Liver (tissue), 9 donors: ENCODE results near the gene NBEA. TPM values are rescaled to one million over a fixed set of nuclear protein-coding genes. Genes with fewer than 3 reads are reported as not detected.

Experiments
- DNase-seq: peaks from one replicate; pipeline ENCODE4 v3.0.0-alpha.2; 2017; ENCODE audit warnings: low spot score
- H3K27ac ChIP-seq, 2 donors: one replicate each; pipeline ENCODE4 v1.7.0; 2013; ENCODE audit warnings: inconsistent platforms in 2 of 2, low read length in 2 of 2, control low read depth in 1 of 2, low read depth in 1 of 2, mild to moderate bottlenecking in 1 of 2
- H3K27me3 ChIP-seq, 4 donors: one replicate each; pipeline versions ENCODE4 v1.6.1 to v1.7.0; 2013; ENCODE audit warnings: low read length in 3 of 4, inconsistent platforms in 1 of 4, mild to moderate bottlenecking in 1 of 4, moderate library complexity in 1 of 4; ENCODE audit not compliant: control insufficient read depth in 4 of 4, insufficient read depth in 4 of 4
- H3K36me3 ChIP-seq, 4 donors: one replicate each; pipeline versions ENCODE4 v1.6.1 to v1.7.0; 2013; ENCODE audit warnings: low read length in 3 of 4, mild to moderate bottlenecking in 3 of 4, low read depth in 1 of 4, moderate library complexity in 1 of 4; ENCODE audit not compliant: control insufficient read depth in 4 of 4, insufficient read depth in 3 of 4
- H3K4me1 ChIP-seq, 4 donors: one replicate each; pipeline versions ENCODE4 v1.6.1 to v1.7.0; 2013; ENCODE audit warnings: low read length in 3 of 4, mild to moderate bottlenecking in 3 of 4, moderate library complexity in 1 of 4; ENCODE audit not compliant: control insufficient read depth in 4 of 4, insufficient read depth in 4 of 4
- H3K4me3 ChIP-seq, 3 donors: one replicate each; pipeline versions ENCODE4 v1.6.1 to v1.7.0; 2013; ENCODE audit warnings: low read length in 3 of 3, control low read depth in 1 of 3, low read depth in 1 of 3, mild to moderate bottlenecking in 1 of 3
- H3K9ac ChIP-seq, 2 donors: one replicate each; pipeline ENCODE4 v1.7.0; 2013; ENCODE audit warnings: low read length in 2 of 2, mild to moderate bottlenecking in 2 of 2, moderate library complexity in 2 of 2, control low read depth in 1 of 2, low read depth in 1 of 2
- H3K9me3 ChIP-seq, 4 donors: one replicate each; pipeline versions ENCODE4 v1.6.1 to v1.7.0; 2013; ENCODE audit warnings: low read length in 3 of 4; ENCODE audit not compliant: control insufficient read depth in 4 of 4
- EGR1 ChIP-seq, 2 donors: IDR thresholded peaks; 2 replicates each; pipeline ENCODE4 v1.6.1; 2016 to 2018; ENCODE audit warnings: antibody characterized with exemption in 2 of 2, low read depth in 2 of 2
- FOXA1 ChIP-seq: IDR thresholded peaks from 2 replicates; pipeline ENCODE4 v1.6.1; 2016; ENCODE audit warnings: antibody characterized with exemption
- FOXA2 ChIP-seq: IDR thresholded peaks from 2 replicates; pipeline ENCODE4 v1.6.1; 2016; ENCODE audit warnings: antibody characterized with exemption
- GABPA ChIP-seq, 2 donors: IDR thresholded peaks in 1 of 2; conservative IDR thresholded peaks in 1 of 2; 2 replicates each; pipeline ENCODE4 v1.6.1; 2016; ENCODE audit warnings: antibody characterized with exemption in 2 of 2, mild to moderate bottlenecking in 1 of 2, moderate library complexity in 1 of 2
- HNF4A ChIP-seq, 2 donors: conservative IDR thresholded peaks; 2 replicates each; pipeline ENCODE4 v1.6.1; 2016; ENCODE audit warnings: antibody characterized with exemption in 2 of 2, mild to moderate bottlenecking in 2 of 2
- HNF4G ChIP-seq: IDR thresholded peaks from 2 replicates; pipeline ENCODE4 v1.6.1; 2016; ENCODE audit warnings: antibody characterized with exemption
- JUND ChIP-seq, 2 donors: IDR thresholded peaks; 2 replicates each; pipeline ENCODE4 v1.6.1; 2016; ENCODE audit warnings: antibody characterized with exemption in 2 of 2
- NR2F2 ChIP-seq: IDR thresholded peaks from 2 replicates; pipeline ENCODE4 v1.6.1; 2016; ENCODE audit warnings: antibody characterized with exemption
- RAD21 ChIP-seq, 2 donors: IDR thresholded peaks; 2 replicates each; pipeline ENCODE4 v1.6.1; 2016; ENCODE audit warnings: antibody characterized with exemption in 2 of 2, mild to moderate bottlenecking in 2 of 2
- RXRA ChIP-seq, 2 donors: IDR thresholded peaks; 2 replicates each; pipeline ENCODE4 v1.6.1; 2017 to 2018; ENCODE audit warnings: antibody characterized with exemption in 2 of 2, mild to moderate bottlenecking in 1 of 2
- SP1 ChIP-seq: IDR thresholded peaks from 2 replicates; pipeline ENCODE4 v1.6.1; 2018; ENCODE audit warnings: antibody characterized with exemption, mild to moderate bottlenecking
- TAF1 ChIP-seq: conservative IDR thresholded peaks from 2 replicates; pipeline ENCODE4 v1.6.1; 2016; ENCODE audit warnings: antibody characterized with exemption, mild to moderate bottlenecking
- YY1 ChIP-seq: IDR thresholded peaks from 2 replicates; pipeline ENCODE4 v1.6.1; 2016; ENCODE audit warnings: antibody characterized with exemption, mild to moderate bottlenecking
- WGBS: extraction: QIAGEN DNeasy Blood & Tissue Kit; methylation state at CpG from one replicate; pipeline ENCODE4 v1.1.7; 2013; 5-methylcytosine and 5-hydroxymethylcytosine counted together
- polyA plus RNA-seq, 2 donors: library from polyadenylated mRNA; stranded (reverse) in 1 of 2; unstranded in 1 of 2; fragments of 200-250 nt in 1 of 2; fragments of >200 nt in 1 of 2; fragmentation: Nextera tagmentation in 1 of 2; extraction: Ambion mirVana in 1 of 2; gene quantifications; one replicate each; pipeline versions ENCODE4 v1.2.1 to v1.2.3, GENCODE V29; 2013 to 2015
- total RNA-seq, 2 donors: library from RNA; depleted of rRNA; stranded (reverse); fragments of >200 nt; gene quantifications; one replicate each; pipeline ENCODE4 v1.2.3, GENCODE V29; 2014
- TF ChIP-seq, protein P1 (sequence below): IDR thresholded peaks from 2 replicates; pipeline ENCODE4 v1.6.1; 2016; ENCODE audit warnings: antibody characterized with exemption, mild to moderate bottlenecking
- TF ChIP-seq, protein P2 (sequence below): IDR thresholded peaks from 2 replicates; pipeline ENCODE4 v1.6.1; 2016; ENCODE audit warnings: antibody characterized with exemption
- TF ChIP-seq, protein P3 (sequence below): fragments of 150-350 bp; IDR thresholded peaks from 2 replicates; pipeline ENCODE4 v1.5.1; 2017; ENCODE audit warnings: improper control_type of control experiment, low read depth, low read length; ENCODE audit not compliant: missing input control
- TF ChIP-seq, protein P4 (sequence below): IDR thresholded peaks from 2 replicates; pipeline ENCODE4 v1.6.1; 2016; ENCODE audit warnings: antibody characterized with exemption
- TF ChIP-seq, protein P5 (sequence below): IDR thresholded peaks from 2 replicates; pipeline ENCODE4 v1.6.1; 2016; ENCODE audit warnings: antibody characterized with exemption
- donor health status: healthy.
- donor health status: healthy.
- donor health status: healthy.
- donor health status: healthy.
- donor health status: healthy.

NBEA gene
- total and polyA plus RNA-seq, 4 donors, result 0.24 to 3.5 (median 1.4) TPM

DNA sequence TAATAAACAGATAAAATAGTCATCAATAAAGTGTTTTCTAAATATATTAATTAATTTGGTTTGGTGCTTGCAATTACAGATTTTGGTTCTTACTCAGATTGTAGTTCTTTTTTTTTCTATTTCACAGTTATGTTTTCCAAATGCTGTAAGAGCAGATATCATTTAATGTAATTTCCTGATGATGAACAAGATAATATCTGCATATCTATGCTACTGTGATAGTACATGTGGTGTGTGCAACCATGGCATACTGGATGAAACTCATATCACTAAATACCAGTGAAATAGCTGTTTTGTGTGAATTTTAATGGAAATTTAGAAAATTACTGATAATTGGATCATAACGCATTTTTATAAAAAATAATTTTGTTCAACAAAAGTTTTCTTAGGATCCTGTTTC is 623.2 kb downstream of the NBEA start:
- WGBS, result 100% methylated on average over 1 of the region's 1 CpG
- DNase-seq, result no peak
- Histone ChIP-seq H3K9ac (no peak overlapping the region), H3K9me3 (no peaks in the 10 kb centered on the region), H3K4me1 (no peaks in the 10 kb centered on the region), H3K27ac (no peak overlapping the region), H3K4me3 (no peak overlapping the region), H3K27me3 (no peaks in the 10 kb centered on the region), H3K36me3 (no peaks in the 10 kb centered on the region)
- TF ChIP-seq JUND (IDR thresholded peaks at IDR 0.05) (no peak), RXRA (IDR thresholded peaks at IDR 0.05) (no peak), TAF1 (no peak), YY1 (no peak), HNF4G (no peak), RAD21 (IDR thresholded peaks at IDR 0.05) (no peak), GABPA (IDR thresholded peaks at IDR 0.05 in 1 of 2, conservative IDR thresholded peaks at IDR 0.05 in 1 of 2) (no peak), NR2F2 (no peak), FOXA2 (no peak), EGR1 (IDR thresholded peaks at IDR 0.05; ENCODE audit: low read depth in 2 of 2) (no peak), HNF4A (conservative IDR thresholded peaks at IDR 0.05) (no peak), SP1 (no peak)
- TF ChIP-seq, protein P1, sequence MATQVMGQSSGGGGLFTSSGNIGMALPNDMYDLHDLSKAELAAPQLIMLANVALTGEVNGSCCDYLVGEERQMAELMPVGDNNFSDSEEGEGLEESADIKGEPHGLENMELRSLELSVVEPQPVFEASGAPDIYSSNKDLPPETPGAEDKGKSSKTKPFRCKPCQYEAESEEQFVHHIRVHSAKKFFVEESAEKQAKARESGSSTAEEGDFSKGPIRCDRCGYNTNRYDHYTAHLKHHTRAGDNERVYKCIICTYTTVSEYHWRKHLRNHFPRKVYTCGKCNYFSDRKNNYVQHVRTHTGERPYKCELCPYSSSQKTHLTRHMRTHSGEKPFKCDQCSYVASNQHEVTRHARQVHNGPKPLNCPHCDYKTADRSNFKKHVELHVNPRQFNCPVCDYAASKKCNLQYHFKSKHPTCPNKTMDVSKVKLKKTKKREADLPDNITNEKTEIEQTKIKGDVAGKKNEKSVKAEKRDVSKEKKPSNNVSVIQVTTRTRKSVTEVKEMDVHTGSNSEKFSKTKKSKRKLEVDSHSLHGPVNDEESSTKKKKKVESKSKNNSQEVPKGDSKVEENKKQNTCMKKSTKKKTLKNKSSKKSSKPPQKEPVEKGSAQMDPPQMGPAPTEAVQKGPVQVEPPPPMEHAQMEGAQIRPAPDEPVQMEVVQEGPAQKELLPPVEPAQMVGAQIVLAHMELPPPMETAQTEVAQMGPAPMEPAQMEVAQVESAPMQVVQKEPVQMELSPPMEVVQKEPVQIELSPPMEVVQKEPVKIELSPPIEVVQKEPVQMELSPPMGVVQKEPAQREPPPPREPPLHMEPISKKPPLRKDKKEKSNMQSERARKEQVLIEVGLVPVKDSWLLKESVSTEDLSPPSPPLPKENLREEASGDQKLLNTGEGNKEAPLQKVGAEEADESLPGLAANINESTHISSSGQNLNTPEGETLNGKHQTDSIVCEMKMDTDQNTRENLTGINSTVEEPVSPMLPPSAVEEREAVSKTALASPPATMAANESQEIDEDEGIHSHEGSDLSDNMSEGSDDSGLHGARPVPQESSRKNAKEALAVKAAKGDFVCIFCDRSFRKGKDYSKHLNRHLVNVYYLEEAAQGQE, result no peak
- TF ChIP-seq, protein P2, sequence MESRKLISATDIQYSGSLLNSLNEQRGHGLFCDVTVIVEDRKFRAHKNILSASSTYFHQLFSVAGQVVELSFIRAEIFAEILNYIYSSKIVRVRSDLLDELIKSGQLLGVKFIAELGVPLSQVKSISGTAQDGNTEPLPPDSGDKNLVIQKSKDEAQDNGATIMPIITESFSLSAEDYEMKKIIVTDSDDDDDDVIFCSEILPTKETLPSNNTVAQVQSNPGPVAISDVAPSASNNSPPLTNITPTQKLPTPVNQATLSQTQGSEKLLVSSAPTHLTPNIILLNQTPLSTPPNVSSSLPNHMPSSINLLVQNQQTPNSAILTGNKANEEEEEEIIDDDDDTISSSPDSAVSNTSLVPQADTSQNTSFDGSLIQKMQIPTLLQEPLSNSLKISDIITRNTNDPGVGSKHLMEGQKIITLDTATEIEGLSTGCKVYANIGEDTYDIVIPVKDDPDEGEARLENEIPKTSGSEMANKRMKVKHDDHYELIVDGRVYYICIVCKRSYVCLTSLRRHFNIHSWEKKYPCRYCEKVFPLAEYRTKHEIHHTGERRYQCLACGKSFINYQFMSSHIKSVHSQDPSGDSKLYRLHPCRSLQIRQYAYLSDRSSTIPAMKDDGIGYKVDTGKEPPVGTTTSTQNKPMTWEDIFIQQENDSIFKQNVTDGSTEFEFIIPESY, result no peak
- TF ChIP-seq, protein P3, sequence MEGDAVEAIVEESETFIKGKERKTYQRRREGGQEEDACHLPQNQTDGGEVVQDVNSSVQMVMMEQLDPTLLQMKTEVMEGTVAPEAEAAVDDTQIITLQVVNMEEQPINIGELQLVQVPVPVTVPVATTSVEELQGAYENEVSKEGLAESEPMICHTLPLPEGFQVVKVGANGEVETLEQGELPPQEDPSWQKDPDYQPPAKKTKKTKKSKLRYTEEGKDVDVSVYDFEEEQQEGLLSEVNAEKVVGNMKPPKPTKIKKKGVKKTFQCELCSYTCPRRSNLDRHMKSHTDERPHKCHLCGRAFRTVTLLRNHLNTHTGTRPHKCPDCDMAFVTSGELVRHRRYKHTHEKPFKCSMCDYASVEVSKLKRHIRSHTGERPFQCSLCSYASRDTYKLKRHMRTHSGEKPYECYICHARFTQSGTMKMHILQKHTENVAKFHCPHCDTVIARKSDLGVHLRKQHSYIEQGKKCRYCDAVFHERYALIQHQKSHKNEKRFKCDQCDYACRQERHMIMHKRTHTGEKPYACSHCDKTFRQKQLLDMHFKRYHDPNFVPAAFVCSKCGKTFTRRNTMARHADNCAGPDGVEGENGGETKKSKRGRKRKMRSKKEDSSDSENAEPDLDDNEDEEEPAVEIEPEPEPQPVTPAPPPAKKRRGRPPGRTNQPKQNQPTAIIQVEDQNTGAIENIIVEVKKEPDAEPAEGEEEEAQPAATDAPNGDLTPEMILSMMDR, result no peak
- TF ChIP-seq, protein P4, sequence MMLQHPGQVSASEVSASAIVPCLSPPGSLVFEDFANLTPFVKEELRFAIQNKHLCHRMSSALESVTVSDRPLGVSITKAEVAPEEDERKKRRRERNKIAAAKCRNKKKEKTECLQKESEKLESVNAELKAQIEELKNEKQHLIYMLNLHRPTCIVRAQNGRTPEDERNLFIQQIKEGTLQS, result no peak

DNA sequence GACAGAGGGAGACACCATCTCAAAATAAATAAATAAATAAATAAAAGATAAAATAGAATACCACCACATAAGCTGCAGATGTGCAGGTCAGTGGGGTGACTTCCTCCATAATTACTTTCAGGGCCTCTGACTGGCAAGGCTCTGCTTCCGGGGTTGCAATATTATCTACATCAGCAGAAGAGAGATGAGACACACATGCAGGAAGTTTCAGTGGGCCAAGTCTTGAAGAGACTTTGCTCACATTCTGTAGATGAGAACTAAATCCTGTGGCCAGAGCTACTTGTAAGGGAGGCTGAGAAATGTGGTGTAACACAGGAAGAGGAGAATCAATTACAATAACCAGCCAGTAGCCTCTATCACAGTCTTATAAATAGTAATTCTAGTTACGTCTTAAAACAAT is 624.3 kb downstream of the NBEA start:
- WGBS, result 84% methylated on average over 2 of the region's 2 CpGs
- Histone ChIP-seq H3K4me3 (no peak overlapping the region), H3K36me3 (no peaks in the 10 kb centered on the region), H3K9ac (no peak overlapping the region), H3K9me3 (no peaks in the 10 kb centered on the region), H3K27me3 (no peaks in the 10 kb centered on the region), H3K27ac (no peak overlapping the region), H3K4me1 (no peaks in the 10 kb centered on the region)
- TF ChIP-seq, protein P2, result no peak
- TF ChIP-seq HNF4G (no peak), NR2F2 (no peak), YY1 (no peak), FOXA1 (no peak), GABPA (IDR thresholded peaks at IDR 0.05 in 1 of 2, conservative IDR thresholded peaks at IDR 0.05 in 1 of 2) (no peak), SP1 (no peak), RXRA (IDR thresholded peaks at IDR 0.05) (no peak), RAD21 (IDR thresholded peaks at IDR 0.05) (no peak), TAF1 (no peak), EGR1 (IDR thresholded peaks at IDR 0.05; ENCODE audit: low read depth in 2 of 2) (no peak)
- TF ChIP-seq, protein P5, sequence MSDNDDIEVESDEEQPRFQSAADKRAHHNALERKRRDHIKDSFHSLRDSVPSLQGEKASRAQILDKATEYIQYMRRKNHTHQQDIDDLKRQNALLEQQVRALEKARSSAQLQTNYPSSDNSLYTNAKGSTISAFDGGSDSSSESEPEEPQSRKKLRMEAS, result no peak
- TF ChIP-seq, protein P4, result no peak
- no peak for DNase-seq
